Heart right ventricle (tissue), 16 donors: ENCODE data around the gene TMEM217. TPM values are rescaled to one million over a fixed set of nuclear protein-coding genes. Genes with fewer than 3 reads are reported as not detected.

Source experiments
- ATAC-seq, 8 donors: fragments of 200-7000 bp; cut with Tn5 transposase; one replicate each; pipeline ENCODE4 v1.9.1; 2020; ENCODE audit warnings: mild to moderate bottlenecking in 8 of 8, moderate library complexity in 8 of 8, moderate number of reproducible peaks in 1 of 8
- DNase-seq, 2 donors: peaks; one replicate each; pipeline ENCODE4 v3.0.0-alpha.2; 2020
- H3K27ac ChIP-seq, 10 donors: fragments of 200-600 bp; sonication (generic) in 2 of 10; one replicate each; pipeline versions ENCODE4 v1.5.0 to v1.8.0; 2020 to 2022; ENCODE audit warnings: mild to moderate bottlenecking in 3 of 10
- H3K27me3 ChIP-seq, 7 donors: fragments of 200-600 bp; one replicate each; pipeline ENCODE4 v1.8.0; 2021 to 2022; ENCODE audit warnings: mild to moderate bottlenecking in 2 of 7
- H3K36me3 ChIP-seq, 9 donors: fragments of 200-600 bp; sonication (generic) in 1 of 9; one replicate each; pipeline versions ENCODE4 v1.5.0 to v1.8.0; 2020 to 2022; ENCODE audit warnings: mild to moderate bottlenecking in 2 of 9
- H3K4me1 ChIP-seq, 9 donors: fragments of 200-600 bp; sonication (generic) in 1 of 9; one replicate each; pipeline versions ENCODE4 v1.5.0 to v1.8.0; 2020 to 2022; ENCODE audit warnings: mild to moderate bottlenecking in 4 of 9
- H3K4me3 ChIP-seq, 10 donors: fragments of 200-600 bp; sonication (generic) in 2 of 10; one replicate each; pipeline versions ENCODE4 v1.5.0 to v1.8.0; 2020 to 2022; ENCODE audit warnings: mild to moderate bottlenecking in 7 of 10, moderate library complexity in 2 of 10
- H3K9me3 ChIP-seq, 11 donors: fragments of 200-600 bp in 10 of 11; sonication (generic) in 2 of 11; one replicate each; pipeline versions ENCODE4 v1.5.0 to v1.8.0; 2013 to 2022; ENCODE audit warnings: mild to moderate bottlenecking in 2 of 11, control low read depth in 1 of 11, moderate library complexity in 1 of 11
- CTCF ChIP-seq, 9 donors: fragments of 200-600 bp; sonication (generic) in 2 of 9; IDR thresholded peaks; one replicate each; pipeline versions ENCODE4 v1.5.0 to v1.8.0; 2021 to 2022; ENCODE audit warnings: antibody characterized with exemption in 9 of 9, mild to moderate bottlenecking in 5 of 9, moderate library complexity in 1 of 9
- WGBS, 2 donors: extraction: QIAGEN DNeasy Blood & Tissue Kit; methylation state at CpG; one replicate each; pipeline ENCODE4 v1.1.7; 2013; ENCODE audit warnings: inconsistent platforms in 1 of 2; 5-methylcytosine and 5-hydroxymethylcytosine counted together
- intact Hi-C, 10 donors: fragments of 100-400 bp; cut with DNase I; formaldehyde crosslinking; loops; one replicate each; pipeline versions ENCODE4 v1.11.1 to v1.14.2; 2022
- polyA plus RNA-seq, 2 donors: library from polyadenylated mRNA; stranded (reverse); fragments of 200-250 nt; gene quantifications; one replicate each; pipeline ENCODE4 v1.2.3, GENCODE V29; 2013
- total RNA-seq, 10 donors: library from RNA; stranded (reverse); fragmentation: NEBNext Ultra II Directional in 3 of 10; extraction: Animal tissue kit (Norgen Biotek cat#: 25700) in 3 of 10; gene quantifications; one replicate each; pipeline versions ENCODE4 v1.2.1 to v1.2.4, GENCODE V29; 2021 to 2023
- donor health status: Arrhythmogenic right ventricular cardiomyopathy.
- donor health status: ischemic (EF 13 %, LVEDD 7.1; RV severe dilation, severe dysfunction).
- donor health status: healthy with polysubstance abuse.
- donor health status: DM: no; HTN: yes; CAD: no.
- donor health status: DM: no; HTN: no; CAD: no.
- donor health status: ischemic (EF 25% LVEDD 6.9; RV normal size, moderate dysfunction).
- donor health status: ischemic (EF 25% LVEDD 5.7; RV mildly dilated, moderate dysfunction).
- donor health status: healthy.
- donor health status: DM: yes; HTN: yes; CAD: no.
- donor health status: Ischemic cardiomyopathy.
- donor health status: ischemic (EF 35%, LVEDD 5.7; RV mildly dilated, moderate dysfunction).
- donor health status: nonischemic (EF 11% LVEDD 7.7; RV severe dilation, severe dysfunction).
- donor health status: DM: yes; HTN: yes; CAD: no.
- donor health status: PGD.
- donor health status: ischemic (EF 29% LVEDD 5.4; RV normal size, mild dysfunction).
- donor health status: nonischemic (EF 23%, LVEDD 6.1; RV moderate dilation, normal function).

The TMEM217 gene
- total and polyA plus RNA-seq, 12 donors: 0.20 to 1.1 (median 0.41) TPM; not detected in 2

GRCh38 chr6:37262446-37263026 lies 4.6 kb upstream of the TMEM217 start:
- H3K27me3 ChIP-seq: no peaks in the 10 kb centered on the region
- TF ChIP-seq CTCF (IDR thresholded peaks at IDR 0.05): no peak

GRCh38 chr6:37261198-37261597 lies 3.3 kb upstream of the TMEM217 start:
- 88 to 94% methylated on average over 5 of the region's 5 CpGs for WGBS, 2 donors
- Histone ChIP-seq H3K4me1 (peaks cover 0 to 45% (median 25%) of the 10 kb centered on the region in 9 donors), H3K4me3 (no peak overlapping the region), H3K27ac (no peak overlapping the region), H3K36me3 (peaks cover 0 to 3% (median 0%) of the 10 kb centered on the region in 9 donors), H3K27me3 (no peaks in the 10 kb centered on the region), H3K9me3 (peaks cover 0 to under 1% (median 0%) of the 10 kb centered on the region in 11 donors)
- DNase-seq (no peak), ATAC-seq (no peak)
- intact Hi-C loops: no loop called here
- no peak for TF ChIP-seq CTCF (IDR thresholded peaks at IDR 0.05)

More at GRCh38 chr6:37262446-37263026, 4.6 kb upstream of the TMEM217 start:
- Histone ChIP-seq H3K27ac (no peak overlapping the region), H3K9me3 (peaks cover 0 to 7% (median 0%) of the 10 kb centered on the region in 11 donors), H3K36me3 (peaks cover 0 to 3% (median 0%) of the 10 kb centered on the region in 9 donors), H3K4me1 (peaks cover 0 to 37% (median 21%) of the 10 kb centered on the region in 9 donors), H3K4me3 (no peak overlapping the region)
- WGBS, 2 donors: 72 to 77% methylated on average over 8 of the region's 8 CpGs
- intact Hi-C loops: no loop called here
- ATAC-seq (no peak), DNase-seq (no peak)

GRCh38 chr6:37260444-37260843 lies 2.5 kb upstream of the TMEM217 start:
- H3K4me3 ChIP-seq: no peak overlapping the region
- peaks cover 0 to 42% (median 25%) of the 10 kb centered on the region in 9 donors for H3K4me1 ChIP-seq
- no peak for DNase-seq
- WGBS, 2 donors: 94 to 97% methylated on average over 1 of the region's 1 CpG
- H3K27ac ChIP-seq: no peak overlapping the region
- intact Hi-C loops: no loop called here
- no peak for TF ChIP-seq CTCF (IDR thresholded peaks at IDR 0.05)
- H3K9me3 ChIP-seq: no peaks in the 10 kb centered on the region
- ATAC-seq: no peak
- H3K36me3 ChIP-seq: peaks cover 0 to 3% (median 0%) of the 10 kb centered on the region in 9 donors
- no peaks in the 10 kb centered on the region for H3K27me3 ChIP-seq

- H3K27me3 ChIP-seq: no peaks in the 10 kb centered on the region
- intact Hi-C loops: no loop called here
- H3K36me3 ChIP-seq: peaks cover 0 to 3% (median 0%) of the 10 kb centered on the region in 9 donors
- WGBS, 2 donors: 74 to 88% methylated on average over 2 of the region's 2 CpGs
- H3K9me3 ChIP-seq: no peaks in the 10 kb centered on the region
- no peak for TF ChIP-seq CTCF (IDR thresholded peaks at IDR 0.05)
- no peak for ATAC-seq
- no peak for DNase-seq
- H3K4me3 ChIP-seq: no peak overlapping the region
- peak overlapping the region in 2 of 10 donors; percentile 94 to 98 for H3K27ac ChIP-seq
- peaks cover 0 to 38% (median 25%) of the 10 kb centered on the region in 9 donors for H3K4me1 ChIP-seq
Observed at GRCh38 chr6:37260040-37260439, 2.1 kb upstream of the TMEM217 start.
